ENCODE data around the gene PHF13.

PHF13 gene

DNA sequence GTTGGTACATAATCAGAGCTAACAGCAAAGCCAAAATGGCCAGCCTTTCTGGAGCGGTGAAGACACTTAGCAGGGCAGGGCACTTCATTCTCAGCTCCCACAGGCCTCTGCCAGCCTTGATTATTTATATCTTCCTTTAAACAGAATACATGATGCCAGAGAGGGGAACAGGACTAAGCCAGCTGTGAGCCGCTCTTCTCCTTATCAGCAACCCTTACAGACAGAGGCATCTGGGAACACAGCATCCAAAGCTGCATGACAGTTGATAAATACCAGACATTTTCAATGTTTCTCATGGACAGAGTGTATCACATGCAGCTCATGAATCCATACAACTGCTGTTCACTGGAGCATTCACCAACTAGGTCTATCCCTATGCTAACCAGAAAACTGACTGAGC, 59.0 kb downstream of the PHF13 start:
- Mint-ChIP-seq H3K36me3 (ENCODE audit: low read depth) (peaks cover 84% of the 10 kb centered on the region), H3K4me1 (ENCODE audit: low read depth) (no peaks in the 10 kb centered on the region), H3K27me3 (no peaks in the 10 kb centered on the region), H3K9me3 (no peaks in the 10 kb centered on the region), H3K4me3 (no peak overlapping the region), H3K27ac (no peak overlapping the region)
- no peak for DNase-seq
